NCI-H2029 (cell line): Measurements from ENCODE around the gene DCLK1.
A peak's percentile ranks its signal among the peaks of the same experiment; 100 is the strongest.

Experiments
- DNase-seq: peaks from one replicate; lab custom pipeline; 2025; lab: John Stamatoyannopoulos, UW

The DCLK1 gene

GRCh38 chr13:35826626-35827254, 304.4 kb downstream of the DCLK1 start:
- DNase-seq = no peak

GRCh38 chr13:35824825-35825224, 306.4 kb downstream of the DCLK1 start:
- DNase-seq = no peak

- no peak for DNase-seq
Observed at GRCh38 chr13:35824395-35824794, 306.8 kb downstream of the DCLK1 start.

GRCh38 chr13:35822666-35823065, 308.5 kb downstream of the DCLK1 start:
- DNase-seq = no peak

GRCh38 chr13:35818633-35819067, 312.5 kb downstream of the DCLK1 start:
- peak; percentile 5 for DNase-seq

- DNase-seq = no peak
Observed at GRCh38 chr13:35817642-35818607, 313.3 kb downstream of the DCLK1 start.

- DNase-seq = no peak
Observed at GRCh38 chr13:35814605-35815011, 316.6 kb downstream of the DCLK1 start.

- no peak for DNase-seq
Observed at GRCh38 chr13:35812736-35813135, 318.4 kb downstream of the DCLK1 start.

GRCh38 chr13:35810321-35810720, 320.9 kb downstream of the DCLK1 start:
- no peak for DNase-seq

- DNase-seq = no peak
Observed at GRCh38 chr13:35808846-35809245, 322.3 kb downstream of the DCLK1 start.

GRCh38 chr13:35804901-35805300, 326.3 kb downstream of the DCLK1 start:
- DNase-seq = no peak

- DNase-seq = no peak
Observed at GRCh38 chr13:35797991-35798390, 333.2 kb downstream of the DCLK1 start.

- DNase-seq = no peak
Observed at GRCh38 chr13:35797244-35797643, 333.9 kb downstream of the DCLK1 start.

- no peak for DNase-seq
Observed at GRCh38 chr13:35796623-35797022, 334.6 kb downstream of the DCLK1 start.

- DNase-seq = no peak
Observed at GRCh38 chr13:35794734-35795389, 336.3 kb downstream of the DCLK1 start.

GRCh38 chr13:35793823-35794222, 337.4 kb downstream of the DCLK1 start:
- DNase-seq = no peak

- no peak for DNase-seq
Observed at GRCh38 chr13:35792911-35793310, 338.3 kb downstream of the DCLK1 start.

- no peak for DNase-seq
Observed at GRCh38 chr13:35792021-35792420, 339.2 kb downstream of the DCLK1 start.

- DNase-seq = no peak
Observed at GRCh38 chr13:35791184-35791851, 339.9 kb downstream of the DCLK1 start.

GRCh38 chr13:35789335-35790165, 341.6 kb downstream of the DCLK1 start:
- DNase-seq = peak; percentile 0

- DNase-seq = no peak
Observed at GRCh38 chr13:35787937-35788336, 343.2 kb downstream of the DCLK1 start.
